GM20000 (cell line): ENCODE data around the gene TSPAN18.

Source experiments
- DNase-seq: peaks from one replicate; pipeline ENCODE4 v3.0.0; 2012; ENCODE audit warnings: low spot score
- TF ChIP-seq, protein P1 (sequence below): IDR thresholded peaks from 2 replicates; pipeline ENCODE4 v1.5.1; 2012; ENCODE audit warnings: mild to moderate bottlenecking, control low read depth; ENCODE audit errors: extremely low read depth, missing control alignments

Gene TSPAN18

GRCh38 chr11:44802347-44802746 lies 75.6 kb downstream of the TSPAN18 start:
- no peak for DNase-seq
- TF ChIP-seq, protein P1, sequence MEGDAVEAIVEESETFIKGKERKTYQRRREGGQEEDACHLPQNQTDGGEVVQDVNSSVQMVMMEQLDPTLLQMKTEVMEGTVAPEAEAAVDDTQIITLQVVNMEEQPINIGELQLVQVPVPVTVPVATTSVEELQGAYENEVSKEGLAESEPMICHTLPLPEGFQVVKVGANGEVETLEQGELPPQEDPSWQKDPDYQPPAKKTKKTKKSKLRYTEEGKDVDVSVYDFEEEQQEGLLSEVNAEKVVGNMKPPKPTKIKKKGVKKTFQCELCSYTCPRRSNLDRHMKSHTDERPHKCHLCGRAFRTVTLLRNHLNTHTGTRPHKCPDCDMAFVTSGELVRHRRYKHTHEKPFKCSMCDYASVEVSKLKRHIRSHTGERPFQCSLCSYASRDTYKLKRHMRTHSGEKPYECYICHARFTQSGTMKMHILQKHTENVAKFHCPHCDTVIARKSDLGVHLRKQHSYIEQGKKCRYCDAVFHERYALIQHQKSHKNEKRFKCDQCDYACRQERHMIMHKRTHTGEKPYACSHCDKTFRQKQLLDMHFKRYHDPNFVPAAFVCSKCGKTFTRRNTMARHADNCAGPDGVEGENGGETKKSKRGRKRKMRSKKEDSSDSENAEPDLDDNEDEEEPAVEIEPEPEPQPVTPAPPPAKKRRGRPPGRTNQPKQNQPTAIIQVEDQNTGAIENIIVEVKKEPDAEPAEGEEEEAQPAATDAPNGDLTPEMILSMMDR, result no peak

GRCh38 chr11:44803009-44803408 lies 76.2 kb downstream of the TSPAN18 start:
- TF ChIP-seq, protein P1, result no peak

DNA sequence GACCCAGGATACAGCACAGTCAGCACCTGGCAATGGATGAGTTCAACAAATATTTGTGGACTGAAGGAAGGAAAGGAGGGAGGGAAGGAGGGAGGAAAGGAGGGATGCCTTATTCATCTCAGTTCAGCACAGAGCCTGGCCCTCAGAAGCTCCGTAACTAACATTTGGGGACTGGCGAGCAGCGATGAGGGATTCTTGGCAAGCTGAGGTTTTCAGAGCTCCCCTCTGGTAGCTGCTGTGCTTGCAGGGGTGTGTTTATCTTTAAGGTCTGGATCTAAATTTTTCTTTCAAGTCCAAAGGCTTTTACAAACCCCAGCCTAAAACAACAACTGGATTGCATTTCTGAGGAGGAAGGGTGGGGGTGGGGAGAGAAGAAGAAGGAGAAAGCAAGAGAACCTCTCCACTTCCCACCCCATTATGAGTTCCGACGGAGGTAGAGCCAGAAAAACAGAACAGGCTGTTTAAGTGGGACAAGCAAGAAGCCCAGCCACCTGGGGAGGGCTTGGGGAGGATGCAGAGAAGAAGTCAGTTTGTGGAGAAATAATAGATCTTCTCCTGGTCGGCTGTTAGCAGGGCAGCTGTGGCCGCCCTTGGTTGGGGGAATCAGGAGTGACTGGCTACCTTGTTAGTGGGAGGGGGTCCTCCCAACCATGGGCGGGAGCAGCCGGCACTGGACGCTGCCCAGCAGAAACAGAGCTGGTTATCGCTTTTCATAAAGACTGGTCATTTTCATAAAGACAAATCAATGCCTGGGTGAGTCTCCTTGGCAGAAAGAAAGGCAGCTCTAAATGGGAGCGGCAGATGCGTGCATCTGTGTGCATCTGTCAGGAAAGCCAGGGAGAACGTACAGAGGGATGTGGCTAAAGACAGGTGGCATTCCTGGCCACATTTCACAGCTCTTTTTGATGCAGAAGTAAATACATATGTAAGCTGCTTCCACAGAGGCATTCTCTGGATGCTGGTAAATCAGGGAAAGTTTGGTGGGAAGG lies 78.0 kb downstream of the TSPAN18 start:
- TF ChIP-seq, protein P1, result no peak
- no peak for DNase-seq

More at GRCh38 chr11:44803009-44803408, 76.2 kb downstream of the TSPAN18 start:
- DNase-seq, result no peak

GRCh38 chr11:44805596-44805995 lies 78.8 kb downstream of the TSPAN18 start:
- TF ChIP-seq, protein P1, result no peak
- DNase-seq, result no peak

GRCh38 chr11:44808053-44808753 lies 81.4 kb downstream of the TSPAN18 start:
- no peak for DNase-seq
- TF ChIP-seq, protein P1, result no peak

- TF ChIP-seq, protein P1, result no peak
- DNase-seq, result no peak
Observed at GRCh38 chr11:44809283-44809682, 82.5 kb downstream of the TSPAN18 start.
